NCI-H1694 treated with DMSO at 0.1 percent for 48 hours (cell line): ENCODE results near the gene MFSD2B.
"Not testable (repeated sequence)": the region's sequence is repeated elsewhere in the genome, so short reads cannot be mapped to it uniquely, and the experiment has no call there.

Source experiments
- DNase-seq: peaks from one replicate; lab custom pipeline; 2025; lab: John Stamatoyannopoulos, UW

Gene MFSD2B

DNA sequence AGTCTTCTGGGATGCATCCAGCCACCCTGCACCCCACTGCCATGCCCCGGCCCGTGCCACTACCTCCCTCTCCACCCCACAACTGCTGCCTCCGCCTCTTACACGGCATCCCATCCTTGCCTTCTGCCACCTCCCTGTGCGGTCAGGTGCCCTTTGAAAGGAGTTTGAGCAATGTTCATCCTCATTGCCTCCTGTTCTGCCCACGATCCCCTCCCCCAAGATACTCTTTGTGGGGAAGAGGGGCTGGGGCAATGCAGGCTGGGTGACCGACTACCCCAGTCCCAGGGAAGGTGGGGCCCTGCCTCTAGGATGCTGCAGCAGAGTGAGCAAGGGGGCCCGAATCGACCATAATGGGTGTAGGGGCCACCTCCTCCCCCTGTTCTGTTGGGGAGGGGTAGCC lies 8.4 kb downstream of the MFSD2B start:
- no peak for DNase-seq

DNA sequence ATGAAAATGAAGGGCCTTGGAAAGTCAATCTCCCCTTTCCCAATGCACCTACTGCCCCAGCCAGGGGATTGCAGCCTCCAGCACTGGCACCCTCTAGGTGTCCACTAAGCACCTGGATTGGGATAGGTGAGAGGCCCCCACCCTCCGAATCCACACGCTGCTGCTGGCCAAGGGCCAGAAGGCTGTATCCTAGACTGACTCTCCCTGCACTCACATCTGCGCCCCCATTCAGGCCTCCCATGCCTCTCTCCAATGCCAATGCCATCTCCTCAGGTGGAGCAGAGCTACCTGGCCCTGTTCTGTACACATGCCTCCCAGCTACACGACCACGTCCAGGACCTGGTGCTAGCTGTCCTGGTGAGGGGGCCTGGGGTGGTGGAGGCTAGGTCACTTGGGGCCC lies 9.8 kb downstream of the MFSD2B start:
- no peak for DNase-seq

DNA sequence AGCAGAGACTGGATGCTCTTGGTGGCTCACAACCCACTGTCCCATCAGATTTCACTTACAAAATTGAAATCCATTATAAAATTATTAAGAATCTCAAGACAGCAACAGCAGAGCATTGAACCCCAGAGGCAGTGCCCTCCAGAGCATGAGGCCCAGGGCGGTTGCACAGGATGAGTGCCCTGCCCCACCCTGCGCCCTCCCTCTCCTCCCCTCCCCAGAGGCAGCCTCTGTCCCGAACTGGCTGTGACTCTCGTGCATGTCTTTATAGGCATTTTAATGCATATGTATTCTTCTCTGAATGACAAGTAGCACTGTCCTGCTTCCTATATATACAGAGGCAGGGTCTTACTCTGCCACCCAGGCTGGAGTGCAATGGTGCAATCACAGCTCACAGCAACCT lies 10.4 kb downstream of the MFSD2B start:
- DNase-seq = no peak

DNA sequence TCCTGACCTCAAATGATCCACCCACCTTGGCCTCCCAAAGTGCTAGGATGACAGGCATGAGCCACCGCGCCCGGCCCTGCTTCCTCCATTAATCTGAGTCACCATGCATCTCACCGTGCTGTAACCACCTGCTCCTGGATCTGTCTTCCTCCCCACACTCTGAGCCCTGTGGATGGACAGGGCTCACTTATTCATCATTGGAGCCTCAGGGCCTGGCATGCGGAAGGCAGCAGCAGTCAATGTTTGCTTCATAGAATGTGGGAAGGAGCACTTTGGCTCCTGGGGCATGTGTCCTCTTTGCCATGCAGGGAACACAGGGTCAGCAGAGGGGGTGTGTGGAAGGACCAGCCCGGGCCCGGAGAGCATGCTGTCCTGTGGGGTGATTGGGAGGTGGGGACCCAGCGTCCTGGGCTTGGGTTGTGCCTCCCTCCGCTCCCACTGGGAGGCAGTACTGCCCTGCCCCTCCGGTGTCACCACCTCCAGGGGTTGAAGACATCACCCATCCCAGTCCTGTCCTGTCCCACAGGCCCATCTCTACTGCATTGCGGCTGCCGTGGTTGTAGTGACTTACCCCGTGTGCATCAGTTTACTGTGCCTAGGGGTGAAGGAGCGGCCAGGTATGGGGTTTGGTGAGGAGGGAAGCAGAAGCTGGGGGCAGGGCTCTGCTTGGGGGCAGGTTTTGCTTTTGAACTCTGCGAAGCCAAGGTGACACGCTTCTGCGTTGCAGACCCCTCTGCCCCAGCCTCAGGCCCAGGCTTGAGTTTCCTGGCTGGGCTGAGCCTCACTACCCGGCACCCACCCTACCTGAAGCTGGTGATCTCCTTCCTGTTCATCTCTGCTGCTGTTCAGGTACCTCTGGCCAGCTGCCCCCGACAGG lies 11.5 kb downstream of the MFSD2B start:
- no peak for DNase-seq

DNA sequence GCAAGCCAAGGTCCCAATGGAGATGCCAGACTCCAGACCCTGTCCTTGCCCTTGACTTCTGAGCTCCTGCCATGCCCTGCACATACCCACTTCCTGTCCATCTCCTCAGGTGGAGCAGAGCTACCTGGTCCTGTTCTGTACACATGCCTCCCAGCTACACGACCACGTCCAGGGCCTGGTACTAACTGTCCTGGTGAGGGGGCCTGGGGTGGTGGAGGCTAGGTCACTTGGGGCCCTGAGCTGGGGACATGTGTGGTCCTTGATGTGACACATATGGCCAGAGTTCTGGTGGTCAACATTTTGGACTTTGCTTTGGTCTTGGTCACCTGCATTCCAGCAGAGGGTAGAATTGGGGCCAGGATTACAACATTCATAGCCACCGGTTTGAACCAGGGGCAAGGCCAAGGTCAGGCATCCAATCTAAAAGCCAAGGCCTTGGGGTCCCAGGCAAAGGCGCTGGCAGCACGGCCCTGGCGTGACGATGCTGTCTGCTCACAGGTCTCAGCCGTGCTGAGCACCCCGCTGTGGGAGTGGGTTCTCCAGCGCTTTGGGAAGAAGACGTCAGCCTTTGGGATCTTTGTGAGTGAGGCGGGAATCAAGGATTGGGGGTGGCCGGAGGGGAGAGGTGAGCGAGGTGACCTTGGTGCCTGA lies 12.6 kb downstream of the MFSD2B start:
- DNase-seq = no peak

DNA sequence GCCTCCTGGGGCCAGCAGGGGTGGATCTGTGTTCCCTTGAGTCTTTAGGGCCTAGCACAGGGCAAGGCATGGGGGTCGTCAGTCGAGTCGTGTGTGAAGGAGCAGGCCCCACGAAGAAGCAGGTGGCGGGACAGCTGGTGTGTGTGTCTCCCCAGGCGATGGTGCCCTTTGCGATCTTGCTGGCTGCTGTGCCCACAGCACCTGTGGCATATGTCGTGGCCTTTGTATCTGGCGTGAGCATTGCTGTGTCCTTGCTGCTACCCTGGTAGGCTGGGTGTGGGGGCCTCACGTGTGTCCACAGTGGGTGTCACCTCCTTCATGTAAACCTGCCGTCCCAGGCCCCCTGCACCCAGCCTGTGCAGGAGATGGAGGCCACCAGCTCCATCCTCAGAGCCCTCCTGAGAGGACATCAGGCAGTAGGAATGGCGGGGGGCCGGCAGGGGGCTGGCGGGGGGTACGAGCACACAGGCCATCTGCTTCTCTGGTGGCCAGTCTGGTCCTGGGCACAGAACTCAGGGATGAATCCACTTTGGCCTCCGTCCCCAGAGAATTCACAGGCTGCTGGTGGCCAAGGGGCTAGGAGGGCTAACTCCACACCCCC lies 13.2 kb downstream of the MFSD2B start:
- no peak for DNase-seq

DNA sequence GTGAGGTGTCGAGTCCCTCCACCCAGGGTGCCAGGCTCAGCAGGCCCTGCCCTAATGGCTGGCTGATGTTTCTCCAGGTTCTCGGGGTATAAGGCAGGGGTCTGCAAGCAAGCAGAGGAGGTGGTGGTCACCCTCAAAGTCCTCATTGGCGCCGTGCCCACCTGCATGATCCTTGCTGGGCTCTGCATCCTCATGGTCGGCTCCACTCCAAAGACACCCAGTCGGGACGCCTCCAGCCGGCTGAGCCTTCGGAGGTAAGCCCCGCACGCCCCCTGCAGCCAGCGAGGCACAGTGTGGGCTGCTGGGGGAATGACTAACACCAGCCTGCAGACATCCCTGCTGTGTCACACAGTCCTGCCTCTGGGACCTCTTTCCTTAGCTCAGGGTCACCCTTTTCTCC lies 14.1 kb downstream of the MFSD2B start:
- DNase-seq = no peak

DNA sequence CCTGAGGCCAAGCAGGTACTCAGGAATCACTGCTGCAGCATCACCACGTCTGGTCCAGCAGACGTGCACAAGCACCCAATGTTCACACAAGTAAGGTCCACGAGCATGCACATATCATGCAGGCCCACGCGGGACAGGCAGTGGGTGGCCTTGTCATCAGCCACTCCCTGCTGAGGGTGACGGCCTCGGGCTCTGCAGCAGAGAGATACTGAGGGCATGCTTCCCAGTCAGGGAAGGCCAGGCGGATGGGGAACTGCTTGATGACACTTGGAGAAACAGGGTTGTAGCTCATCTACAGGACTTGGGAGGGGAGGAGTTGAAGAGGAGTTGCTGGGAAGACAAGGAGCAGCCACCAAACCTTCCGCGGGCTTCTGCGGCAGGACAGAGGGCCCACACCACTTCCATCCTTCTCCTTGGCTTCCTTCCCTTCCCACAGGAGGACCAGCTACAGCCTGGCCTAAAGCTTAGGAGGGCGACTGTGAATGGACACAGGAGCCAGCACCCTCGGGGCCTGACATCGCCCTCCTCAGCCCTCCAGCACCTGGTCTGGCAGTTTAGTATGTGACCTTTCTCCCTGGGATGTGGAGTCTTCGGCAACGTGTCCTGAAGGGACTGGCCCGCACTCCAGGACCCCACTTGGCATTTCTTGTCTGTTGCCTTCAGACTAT lies 15.2 kb downstream of the MFSD2B start:
- no peak for DNase-seq

DNA sequence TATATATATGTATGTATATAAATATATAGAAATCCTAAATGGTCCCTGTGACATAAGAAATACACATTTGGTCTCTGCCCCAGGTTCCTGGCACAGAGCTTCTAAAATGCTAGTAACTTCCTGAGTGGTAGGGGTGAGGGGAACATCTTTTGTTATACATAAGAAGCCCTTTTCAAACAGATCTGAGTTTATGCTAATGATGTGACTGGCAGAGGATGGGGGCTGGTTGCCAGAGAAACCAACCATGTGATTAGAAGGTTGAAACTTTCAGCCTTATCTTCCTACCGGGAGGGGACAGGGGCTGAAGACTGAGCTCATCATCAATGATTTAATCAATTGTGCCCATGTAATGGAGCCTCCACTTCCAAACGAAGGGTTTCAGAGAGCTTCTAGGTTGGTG lies 16.3 kb downstream of the MFSD2B start:
- DNase-seq = no peak

DNA sequence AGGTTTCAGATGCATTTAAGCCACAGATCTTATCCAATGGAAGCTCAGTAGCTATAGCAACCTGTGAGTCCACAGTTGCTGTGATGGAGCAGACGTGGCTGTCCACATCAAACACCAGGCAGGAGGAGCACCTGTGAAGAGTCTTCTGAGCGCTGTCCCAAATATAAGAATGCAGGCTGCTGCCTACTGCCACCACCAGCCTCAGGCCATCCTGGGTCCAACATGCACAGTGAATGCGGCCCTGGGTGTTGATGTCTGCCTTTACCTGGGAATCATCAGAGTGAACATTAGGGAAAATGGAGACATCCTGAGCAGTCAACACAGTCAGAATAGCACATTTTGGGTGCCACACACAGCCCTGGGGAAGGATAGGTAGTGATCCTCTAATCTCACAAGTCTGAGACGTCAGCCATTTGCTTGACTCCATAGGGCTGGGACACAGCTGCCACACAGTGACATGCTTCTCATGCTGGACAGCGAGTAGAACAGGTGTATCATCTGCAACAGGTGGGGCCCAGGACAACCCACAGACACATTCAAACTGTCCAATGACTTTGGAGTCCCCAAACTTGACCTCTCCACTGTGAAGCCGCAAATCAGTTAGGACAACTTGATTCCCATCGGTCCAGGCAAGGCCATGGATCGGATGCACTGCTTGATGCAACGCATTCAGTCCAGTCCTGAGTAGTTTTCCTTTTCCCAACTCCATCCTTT lies 29.1 kb downstream of the MFSD2B start:
- no peak for DNase-seq

DNA sequence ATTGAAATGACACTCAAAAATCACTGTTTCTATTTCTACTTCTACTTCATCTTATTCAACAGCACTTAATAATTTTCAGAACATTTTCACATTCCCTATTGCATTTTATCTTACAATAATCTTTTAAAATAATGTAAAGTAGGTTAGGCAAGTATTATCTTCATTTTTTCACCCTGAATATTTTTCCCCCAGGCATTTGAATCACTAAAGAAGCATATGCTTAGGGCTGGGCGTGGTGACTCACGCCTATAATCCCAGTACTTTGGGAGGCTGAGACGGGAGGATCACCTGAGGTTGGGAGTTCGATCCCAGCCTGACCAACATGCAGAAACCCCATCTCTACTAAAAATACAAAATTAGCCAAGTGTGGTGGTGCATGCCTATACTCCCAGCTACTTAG lies 30.6 kb downstream of the MFSD2B start:
- DNase-seq = no peak

DNA sequence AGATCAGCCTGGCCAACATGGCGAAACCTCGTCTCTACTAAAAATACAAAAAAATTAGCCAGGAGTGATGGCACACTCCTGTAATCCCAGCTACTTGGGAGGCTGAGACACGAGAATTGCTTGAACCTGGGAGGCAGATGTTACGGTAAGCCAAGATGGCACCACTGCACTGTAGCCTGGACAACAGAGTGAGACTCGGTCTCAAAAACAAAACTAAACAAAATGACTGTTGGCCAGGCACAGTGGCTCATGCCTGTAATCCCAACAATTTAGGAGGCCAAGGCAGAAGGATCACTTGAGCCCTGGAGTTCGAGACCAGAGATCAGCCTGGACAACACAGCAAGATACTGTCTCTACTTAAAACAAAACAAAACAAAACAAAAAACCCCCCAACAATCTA lies 33.2 kb downstream of the MFSD2B start:
- not testable (repeated sequence) for DNase-seq

DNA sequence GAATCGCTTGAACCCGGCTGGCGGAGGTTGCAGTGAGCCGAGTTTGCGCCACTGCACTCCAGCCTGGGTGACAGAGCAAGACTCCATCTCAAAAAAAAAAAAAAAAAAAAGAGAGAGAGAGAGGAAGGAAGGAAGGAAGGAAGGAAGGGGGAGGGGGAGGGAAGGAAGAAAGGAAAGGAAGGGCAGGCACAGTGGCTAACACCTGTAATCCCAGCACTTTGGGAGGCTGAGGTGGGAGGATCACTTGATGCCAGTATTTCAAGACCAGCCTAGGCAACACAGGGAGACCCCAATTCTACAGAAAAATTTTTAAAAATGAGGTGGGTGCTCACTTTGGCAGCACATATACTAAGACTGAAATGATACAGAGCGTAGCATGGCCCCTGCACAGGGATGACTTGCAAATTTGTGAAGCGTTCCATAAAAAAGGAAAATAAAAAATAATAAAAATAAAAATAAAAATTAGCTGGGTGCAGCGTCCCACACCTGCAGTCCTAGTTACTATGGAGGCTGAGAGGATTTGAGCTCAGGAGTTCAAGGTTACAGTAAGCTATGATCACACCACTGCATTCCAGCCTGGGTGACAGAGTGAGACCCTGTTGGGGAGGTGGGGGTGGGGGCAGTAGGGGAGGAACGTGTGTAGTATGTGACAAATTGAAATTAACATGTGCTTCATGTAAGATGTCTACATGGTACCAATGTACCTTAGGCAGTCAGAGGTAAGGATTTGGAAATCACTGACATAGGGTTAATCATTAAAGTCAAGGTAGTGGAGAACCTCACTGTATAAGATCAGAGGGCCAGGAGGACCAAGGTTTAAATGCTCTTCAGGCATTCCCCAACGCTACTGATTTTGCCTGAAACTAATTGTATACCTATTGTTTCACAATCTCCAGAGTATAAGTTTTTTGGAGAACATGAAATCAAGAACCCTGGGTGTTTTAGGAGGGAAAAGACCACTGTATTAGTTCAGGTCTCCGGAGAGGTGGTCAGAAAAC lies 35.9 kb downstream of the MFSD2B start:
- no peak for DNase-seq

DNA sequence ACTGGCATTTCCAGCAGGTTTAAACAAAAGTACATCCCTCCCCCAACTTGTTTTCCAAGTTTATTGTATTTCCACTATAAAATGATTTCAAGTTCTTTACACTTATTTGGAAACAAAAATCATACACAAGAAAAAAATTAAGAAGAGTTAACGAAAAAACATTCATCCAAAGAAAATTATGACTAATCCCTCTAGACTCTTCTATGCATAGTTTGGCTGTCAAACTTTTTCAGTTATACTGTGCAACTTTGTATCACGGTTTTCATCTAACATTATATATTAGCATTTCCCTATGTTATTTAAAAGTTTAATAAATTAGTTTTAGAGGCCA lies 36.7 kb downstream of the MFSD2B start:
- DNase-seq = no peak

DNA sequence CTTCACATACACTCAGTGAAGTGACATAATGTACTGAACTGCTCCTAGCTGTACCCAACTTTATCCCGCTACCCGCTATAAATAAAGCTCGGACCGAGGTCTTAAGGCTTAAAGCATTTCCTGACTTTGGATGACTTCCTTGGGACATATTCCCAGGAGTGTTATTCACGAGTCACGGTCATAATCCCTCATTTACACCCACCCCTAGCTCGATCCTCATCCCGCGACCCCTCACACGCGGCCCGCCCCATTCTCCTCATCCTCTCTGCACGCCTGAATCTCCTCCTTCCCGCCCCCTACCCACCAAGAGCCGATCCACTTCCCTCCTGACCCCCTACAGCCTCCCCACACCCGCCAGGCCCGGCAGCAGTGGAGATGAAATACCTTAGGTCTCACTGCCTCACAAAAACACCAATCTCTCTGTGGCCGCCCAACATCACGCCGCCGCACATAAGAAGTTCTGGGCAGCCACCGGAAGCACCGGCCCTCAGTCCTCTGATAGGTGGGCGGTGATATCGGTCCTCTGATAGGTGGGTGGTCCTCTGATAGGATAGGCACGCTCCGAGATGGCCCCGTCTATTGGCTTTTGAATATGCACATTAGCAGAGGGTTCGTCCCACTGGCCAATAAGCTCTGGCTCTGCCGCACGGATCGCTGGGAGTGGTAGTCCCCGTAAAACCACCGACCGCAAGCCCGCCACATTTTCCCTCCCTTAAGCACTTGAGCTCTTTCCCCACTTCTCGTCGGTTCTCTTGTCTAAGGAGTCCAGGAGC lies 37.2 kb downstream of the MFSD2B start, which contains the start of gene WDCP:
WDCP (minus strand) TSS at position 462 of the 773 bp plus-strand sequence. CDS start 7,897 bp downstream, outside the sequence.
- peak; percentile 99 for DNase-seq

DNA sequence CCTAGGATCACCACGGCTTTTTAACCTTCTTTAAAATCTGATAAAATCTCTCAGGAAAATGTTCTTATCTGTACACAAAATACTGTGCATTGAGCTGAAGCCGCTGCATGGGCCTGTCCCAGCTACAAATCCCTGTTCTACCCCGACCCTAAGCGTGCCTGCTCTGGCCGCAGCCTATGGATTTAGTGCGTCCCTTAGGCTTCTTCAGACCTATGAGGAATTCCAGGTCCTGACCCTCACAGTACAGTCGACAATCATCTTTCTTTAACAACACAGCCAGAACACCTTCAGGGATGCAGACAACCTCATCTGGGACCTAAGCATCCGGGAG lies 37.8 kb downstream of the MFSD2B start:
- no peak for DNase-seq

DNA sequence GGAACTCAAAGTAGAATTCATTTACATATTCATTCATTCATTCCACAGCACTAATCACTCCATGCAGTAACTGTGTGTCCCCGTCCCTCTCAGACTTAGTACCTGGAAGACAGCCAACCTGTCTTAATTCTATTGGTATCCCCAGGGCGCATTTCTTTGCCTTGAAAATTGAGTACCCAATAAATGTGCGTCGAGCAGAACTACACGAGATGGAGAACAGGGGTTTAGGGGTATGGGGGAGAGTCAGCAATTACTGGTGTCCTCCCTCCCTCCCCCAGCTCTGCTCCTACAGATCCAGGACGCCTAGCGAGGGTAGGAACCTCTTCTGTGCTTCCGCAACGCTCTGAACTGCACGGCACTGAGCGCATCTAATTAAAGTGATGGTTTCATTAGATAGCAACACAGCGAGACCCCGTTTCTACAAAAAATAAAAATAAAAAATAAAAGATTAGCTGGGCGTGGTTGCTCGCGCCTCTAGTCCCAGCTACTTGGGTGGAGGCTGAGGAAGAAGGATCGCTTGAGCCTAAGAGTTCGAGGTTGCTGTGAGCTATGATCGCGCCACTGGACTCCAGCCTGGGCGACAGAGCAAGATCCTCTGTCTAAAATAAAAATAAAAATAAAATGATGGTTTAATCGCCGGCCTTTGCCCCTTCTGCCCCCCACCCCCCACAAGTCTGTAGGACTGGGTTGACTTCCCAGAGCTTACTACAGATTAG lies 39.0 kb downstream of the MFSD2B start:
- peak; percentile 39 for DNase-seq

DNA sequence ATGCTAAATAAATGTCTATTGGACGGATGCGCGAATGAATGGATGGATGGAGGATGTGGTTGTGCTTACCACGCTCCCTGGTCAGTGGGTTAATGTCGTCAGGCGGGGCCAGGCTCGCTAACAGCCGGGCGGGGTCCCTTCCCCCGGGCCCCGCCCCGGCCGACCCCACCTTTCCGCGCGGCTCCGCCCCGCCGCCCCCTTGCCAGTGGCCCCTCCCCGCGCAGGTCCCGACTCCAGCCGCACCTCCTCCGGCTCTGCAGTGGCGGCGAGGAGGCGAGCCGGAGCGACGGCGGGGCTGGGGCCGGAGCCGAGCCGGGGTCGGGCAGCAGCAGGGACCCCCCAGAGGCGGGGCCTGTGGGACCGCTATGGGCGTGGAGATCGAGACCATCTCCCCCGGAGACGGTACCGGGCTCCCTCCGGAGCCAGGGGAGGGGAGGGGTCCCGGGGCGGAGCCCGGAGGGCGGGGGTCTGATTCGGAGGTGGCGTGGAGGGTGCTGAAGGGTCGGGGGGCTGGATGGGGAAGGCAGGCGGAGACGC lies 39.7 kb downstream of the MFSD2B start, which contains the start of gene FKBP1B:
FKBP1B (plus strand) TSS at position 257 of the 537 bp plus-strand sequence; CDS start at position 366, 109 bp downstream.
- DNase-seq = peak; percentile 60
